HCT116 (cell line): Measurements from ENCODE around the gene CCDC197. TPM values are rescaled to one million over a fixed set of nuclear protein-coding genes. Genes with fewer than 3 reads are reported as not detected.

Source experiments
- ATAC-seq: fragments of 200-7000 bp; cut with Tn5 transposase; 2 replicates; pipeline ENCODE4 v1.9.1; 2020; ENCODE audit warnings: mild to moderate bottlenecking, moderate library complexity
- BruUV-seq: library from RNA; stranded (reverse); fragments of 400-500 nt; replicated peaks from 2 replicates; lab custom pipeline; 2021; lab: Mats Ljungman, UMichigan
- CTCF ChIA-PET: fragments of 300-600 bp; sonication (Branson Sonifier 250); formaldehyde crosslinking; loops from one replicate; lab custom pipeline; 2021; ENCODE audit warnings: antibody characterized with exemption; lab: Charles Lee
- POLR2A ChIA-PET: fragments of 300-600, 350-600 bp; sonication (Branson Sonifier 250); formaldehyde crosslinking; loops from one replicate; lab custom pipeline; 2021; ENCODE audit warnings: antibody characterized with exemption; lab: Charles Lee
- RAD21 ChIA-PET, 2 experiments: fragments of 300-600 bp; sonication (Branson Sonifier 250); formaldehyde crosslinking; loops; one replicate each; lab custom pipeline; 2023; ENCODE audit warnings: low total read pairs in 2 of 2; ENCODE audit not compliant: uncharacterized antibody in 2 of 2, unreplicated experiment in 2 of 2, low non-redundant PET in 1 of 2; lab: Charles Lee
- DNase-seq: peaks from one replicate; pipeline ENCODE4 v3.0.0-alpha.2; 2010; ENCODE audit warnings: low read depth, low spot score
- H2AFZ ChIP-seq: fragments of 200-600 bp; shearing (Covaris generic), sonication (generic); 2 replicates; pipeline ENCODE4 v1.6.1; 2017; ENCODE audit warnings: low read depth, mixed run types, mixed read lengths, antibody characterized with exemption, low read length; ENCODE audit not compliant: poor library complexity, severe bottlenecking
- H3K27ac ChIP-seq: 2 replicates; pipeline ENCODE4 v1.5.1; 2012; ENCODE audit warnings: low read depth, low read length
- H3K27me3 ChIP-seq: fragments of 200-600 bp; sonication (generic); 2 replicates; pipeline ENCODE4 v1.6.1; 2016; ENCODE audit warnings: mixed run types, low read length, mixed read lengths; ENCODE audit not compliant: insufficient read depth
- H3K36me3 ChIP-seq, 2 experiments: fragments of 200-500 bp in 1 of 2; fragments of 200-600 bp in 1 of 2; sonication (Bioruptor generic) in 1 of 2; sonication (generic) in 1 of 2; 2 replicates each; pipeline versions ENCODE4 v1.5.1 to v1.6.1; 2014 to 2016; ENCODE audit warnings: low read length in 2 of 2, inconsistent platforms in 1 of 2, mixed read lengths in 1 of 2, mixed run types in 1 of 2; ENCODE audit not compliant: insufficient read depth in 2 of 2, control insufficient read depth in 1 of 2
- H3K4me1 ChIP-seq, 2 experiments: fragments of 200-600 bp in 1 of 2; sonication (generic) in 1 of 2; 2 replicates each; pipeline versions ENCODE4 v1.5.1 to v1.6.1; 2012 to 2017; ENCODE audit warnings: low read length in 2 of 2, inconsistent platforms in 1 of 2, mild to moderate bottlenecking in 1 of 2, mixed read lengths in 1 of 2, mixed run types in 1 of 2, moderate library complexity in 1 of 2; ENCODE audit not compliant: insufficient read depth in 2 of 2, control insufficient read depth in 1 of 2
- H3K4me2 ChIP-seq: fragments of 200-600 bp; sonication (generic); 2 replicates; pipeline ENCODE4 v1.6.1; 2017; ENCODE audit warnings: mixed run types, low read length, mixed read lengths
- H3K4me3 ChIP-seq, 2 experiments: fragments of 200-600 bp in 1 of 2; sonication (generic) in 1 of 2; replicated peaks in 1 of 2; 2 replicates each; pipeline ENCODE4 v1.5.1; 2011 to 2016; ENCODE audit warnings: low read length in 2 of 2, control low read depth in 1 of 2, low read depth in 1 of 2, mild to moderate bottlenecking in 1 of 2, mixed read lengths in 1 of 2, mixed run types in 1 of 2
- H3K79me2 ChIP-seq: fragments of 200-600 bp; sonication (generic); 2 replicates; pipeline ENCODE4 v1.6.1; 2017; ENCODE audit warnings: mild to moderate bottlenecking, mixed run types, low read length, moderate library complexity, mixed read lengths; ENCODE audit not compliant: insufficient read depth
- H3K9ac ChIP-seq: fragments of 200-600 bp; sonication (generic); 2 replicates; pipeline ENCODE4 v1.6.1; 2016; ENCODE audit warnings: low read length, mixed read lengths
- H3K9me2 ChIP-seq: fragments of 200-600 bp; sonication (generic), shearing (Covaris generic); 2 replicates; pipeline ENCODE4 v1.6.1; 2017; ENCODE audit warnings: mixed run types, mild to moderate bottlenecking, moderate library complexity; ENCODE audit not compliant: insufficient read depth
- H3K9me3 ChIP-seq, 2 experiments: fragments of 200-500 bp in 1 of 2; fragments of 200-600 bp in 1 of 2; sonication (Bioruptor generic) in 1 of 2; sonication (generic) in 1 of 2; 2 replicates each; pipeline ENCODE4 v1.6.1; 2014 to 2017; ENCODE audit warnings: low read length in 2 of 2, mixed read lengths in 2 of 2, inconsistent platforms in 1 of 2, low read depth in 1 of 2, mild to moderate bottlenecking in 1 of 2, mixed run types in 1 of 2, moderate library complexity in 1 of 2; ENCODE audit not compliant: control insufficient read depth in 1 of 2, insufficient read depth in 1 of 2
- H4K20me1 ChIP-seq: fragments of 200-600 bp; sonication (generic), shearing (Covaris generic); 2 replicates; pipeline ENCODE4 v1.6.1; 2017; ENCODE audit warnings: mixed run types, mild to moderate bottlenecking, moderate library complexity; ENCODE audit not compliant: insufficient read depth
- EGR1 ChIP-seq: IDR thresholded peaks from 2 replicates; pipeline ENCODE4 v1.6.1; 2012; ENCODE audit warnings: low read depth
- FOSL1 ChIP-seq: IDR thresholded peaks from 2 replicates; pipeline ENCODE4 v1.6.1; 2012; ENCODE audit warnings: low read depth
- JUND ChIP-seq: IDR thresholded peaks from 2 replicates; pipeline ENCODE4 v1.6.1; 2012
- SIN3A ChIP-seq: IDR thresholded peaks from 2 replicates; pipeline ENCODE4 v1.6.1; 2012; ENCODE audit warnings: low read depth
- SRF ChIP-seq: IDR thresholded peaks from 2 replicates; pipeline ENCODE4 v1.6.1; 2012; ENCODE audit warnings: low read depth
- TCF7L2 ChIP-seq: IDR thresholded peaks from 2 replicates; pipeline ENCODE4 v1.7.0; 2011; ENCODE audit warnings: borderline replicate concordance, inconsistent platforms; ENCODE audit not compliant: insufficient read depth, insufficient read length; ENCODE audit errors: extremely low read depth
- YY1 ChIP-seq: IDR thresholded peaks from 2 replicates; pipeline ENCODE4 v1.6.1; 2011; ENCODE audit warnings: low read length, low read depth, moderate library complexity, mild to moderate bottlenecking; ENCODE audit not compliant: insufficient replicate concordance; ENCODE audit errors: extremely low read depth
- ZFX ChIP-seq: fragments of 450-650 bp; IDR thresholded peaks from 2 replicates; pipeline ENCODE4 v1.6.1; 2017
- ZNF274 ChIP-seq: fragments of 200-500 bp; sonication (Bioruptor generic); IDR thresholded peaks from 2 replicates; pipeline ENCODE4 v1.6.1; 2014; ENCODE audit warnings: mild to moderate bottlenecking, low read depth, low read length, inconsistent platforms
- intact Hi-C: fragments of 100-400 bp; cut with micrococcal nuclease; formaldehyde crosslinking; loops from 2 replicates; pipeline ENCODE4 v1.10.0; 2022
- total RNA-seq: library from RNA; stranded (reverse); gene quantifications from one replicate; pipeline ENCODE4 v1.2.1, GENCODE V29; 2021; ENCODE audit not compliant: unreplicated experiment
- TF ChIP-seq, protein P1 (sequence below), 3 experiments: fragments of 200-600 bp in 1 of 3; sonication (generic) in 1 of 3; IDR thresholded peaks in 2 of 3; conservative IDR thresholded peaks in 1 of 3; 2 replicates each; pipeline ENCODE4 v1.5.1; 2012 to 2017; ENCODE audit warnings: low read depth in 2 of 3, low read length in 2 of 3, antibody characterized with exemption in 1 of 3, borderline replicate concordance in 1 of 3, control low read depth in 1 of 3, mild to moderate bottlenecking in 1 of 3, mixed read lengths in 1 of 3, mixed run types in 1 of 3, moderate library complexity in 1 of 3; ENCODE audit not compliant: insufficient read depth in 1 of 3
- TF ChIP-seq, protein P2 (sequence below): IDR thresholded peaks from 2 replicates; pipeline ENCODE4 v1.6.1; 2012

CCDC197 gene
- total RNA-seq, 1 experiment from 2014 or later, result not detected

DNA sequence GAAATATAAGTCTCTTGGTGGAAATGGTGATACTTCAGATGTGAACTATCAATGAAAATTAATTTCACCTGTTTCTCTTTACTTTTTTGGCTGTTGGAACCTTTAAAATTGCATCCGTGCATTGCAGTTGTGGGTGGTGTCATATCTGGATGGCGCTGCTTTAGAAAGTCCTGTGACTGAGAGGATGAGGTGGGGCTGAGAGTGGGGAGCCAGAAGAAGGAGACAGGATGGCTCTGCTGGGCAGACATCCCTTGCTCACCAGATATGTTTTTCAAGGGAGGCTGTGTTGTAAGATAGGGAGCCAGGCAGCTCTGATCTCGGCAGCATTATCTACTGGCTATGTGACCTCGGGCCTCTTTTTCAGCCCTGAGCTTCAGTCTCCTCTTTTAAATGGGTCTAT is 33.4 kb upstream of the CCDC197 start:
- BruUV-seq, result no TSS peak
- Histone ChIP-seq H3K27me3 (no peaks in the 10 kb centered on the region), H2AFZ (no peak overlapping the region), H3K4me2 (no peak overlapping the region), H3K27ac (no peak overlapping the region), H3K4me3 (no peak overlapping the region), H4K20me1 (no peaks in the 10 kb centered on the region), H3K9me3 (no peaks in the 10 kb centered on the region), H3K79me2 (no peaks in the 10 kb centered on the region), H3K4me1 (peaks cover 17 to 57% of the 10 kb centered on the region in 2 experiments), H3K9me2 (no peaks in the 10 kb centered on the region), H3K36me3 (no peaks in the 10 kb centered on the region), H3K9ac (no peak overlapping the region)
- RAD21 ChIA-PET, result no interaction called here
- TF ChIP-seq EGR1 (no peak), FOSL1 (no peak), TCF7L2 (no peak), JUND (no peak), SIN3A (no peak), SRF (no peak), ZFX (no peak), ZNF274 (no peak)
- TF ChIP-seq, protein P1, sequence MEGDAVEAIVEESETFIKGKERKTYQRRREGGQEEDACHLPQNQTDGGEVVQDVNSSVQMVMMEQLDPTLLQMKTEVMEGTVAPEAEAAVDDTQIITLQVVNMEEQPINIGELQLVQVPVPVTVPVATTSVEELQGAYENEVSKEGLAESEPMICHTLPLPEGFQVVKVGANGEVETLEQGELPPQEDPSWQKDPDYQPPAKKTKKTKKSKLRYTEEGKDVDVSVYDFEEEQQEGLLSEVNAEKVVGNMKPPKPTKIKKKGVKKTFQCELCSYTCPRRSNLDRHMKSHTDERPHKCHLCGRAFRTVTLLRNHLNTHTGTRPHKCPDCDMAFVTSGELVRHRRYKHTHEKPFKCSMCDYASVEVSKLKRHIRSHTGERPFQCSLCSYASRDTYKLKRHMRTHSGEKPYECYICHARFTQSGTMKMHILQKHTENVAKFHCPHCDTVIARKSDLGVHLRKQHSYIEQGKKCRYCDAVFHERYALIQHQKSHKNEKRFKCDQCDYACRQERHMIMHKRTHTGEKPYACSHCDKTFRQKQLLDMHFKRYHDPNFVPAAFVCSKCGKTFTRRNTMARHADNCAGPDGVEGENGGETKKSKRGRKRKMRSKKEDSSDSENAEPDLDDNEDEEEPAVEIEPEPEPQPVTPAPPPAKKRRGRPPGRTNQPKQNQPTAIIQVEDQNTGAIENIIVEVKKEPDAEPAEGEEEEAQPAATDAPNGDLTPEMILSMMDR (IDR thresholded peaks at IDR 0.05 in 2 of 3, conservative IDR thresholded peaks at IDR 0.05 in 1 of 3; ENCODE audit: borderline replicate concordance in 1 of 3, insufficient read depth in 1 of 3, low read depth in 2 of 3, low read length in 2 of 3), result no peak
- CTCF ChIA-PET, result interaction anchor here (0.7 to 1.8 kb wide), 2 partner anchors 24 to 28 kb away, joined by 3 to 6 read pairs; no protein-coding TSS in a partner anchor
- intact Hi-C loops, result no loop called here
- ATAC-seq (no peak), DNase-seq (no peak)
- POLR2A ChIA-PET, result no interaction called here

DNA sequence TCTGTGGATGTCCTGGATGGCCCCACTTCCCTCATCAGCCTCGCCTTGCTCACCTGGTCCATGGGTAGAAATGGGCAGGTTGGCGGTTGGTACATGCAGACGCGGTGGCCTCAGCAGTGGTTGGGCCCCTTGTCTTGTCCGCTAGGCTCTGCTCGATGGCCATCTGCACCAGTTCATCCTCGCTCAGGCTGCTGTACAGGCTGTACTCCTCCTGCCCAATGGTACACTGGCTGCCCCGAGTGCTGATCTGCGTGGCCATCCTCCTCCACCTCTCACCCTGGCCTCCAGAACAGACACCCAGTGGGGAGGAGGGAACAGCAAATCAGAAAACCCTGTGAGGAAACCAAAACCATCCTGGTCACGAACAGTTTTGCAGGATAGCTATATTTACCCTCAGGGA is 32.8 kb upstream of the CCDC197 start:
- Histone ChIP-seq H3K4me3 (no peak overlapping the region), H3K9ac (no peak overlapping the region), H4K20me1 (no peaks in the 10 kb centered on the region), H3K36me3 (no peaks in the 10 kb centered on the region), H3K27me3 (no peaks in the 10 kb centered on the region), H3K4me1 (peaks cover 12 to 52% of the 10 kb centered on the region in 2 experiments), H3K27ac (no peak overlapping the region), H3K9me2 (no peaks in the 10 kb centered on the region), H3K9me3 (no peaks in the 10 kb centered on the region), H3K79me2 (no peaks in the 10 kb centered on the region), H2AFZ (no peak overlapping the region), H3K4me2 (no peak overlapping the region)
- DNase-seq, result no peak
- ChIA-PET CTCF (interaction anchor here (0.7 kb wide), 1 partner anchor 28 kb away, joined by 3 read pairs; no protein-coding TSS in a partner anchor), RAD21 (no interaction called here), POLR2A (no interaction called here)
- intact Hi-C loops, result no loop called here
- BruUV-seq, result no TSS peak
- TF ChIP-seq YY1 (no peak), SIN3A (no peak), JUND (no peak), SRF (no peak)
- TF ChIP-seq, protein P2, sequence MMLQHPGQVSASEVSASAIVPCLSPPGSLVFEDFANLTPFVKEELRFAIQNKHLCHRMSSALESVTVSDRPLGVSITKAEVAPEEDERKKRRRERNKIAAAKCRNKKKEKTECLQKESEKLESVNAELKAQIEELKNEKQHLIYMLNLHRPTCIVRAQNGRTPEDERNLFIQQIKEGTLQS, result no peak
- no peak for ATAC-seq
